ENCODE measurements around the gene SHE. TPM values are rescaled to one million over a fixed set of nuclear protein-coding genes. Genes with fewer than 3 reads are reported as not detected.
A peak's percentile ranks its signal among the peaks of the same experiment; 100 is the strongest.

Gene SHE
- total RNA-seq, 1 experiment from 2014 or later = not detected

DNA sequence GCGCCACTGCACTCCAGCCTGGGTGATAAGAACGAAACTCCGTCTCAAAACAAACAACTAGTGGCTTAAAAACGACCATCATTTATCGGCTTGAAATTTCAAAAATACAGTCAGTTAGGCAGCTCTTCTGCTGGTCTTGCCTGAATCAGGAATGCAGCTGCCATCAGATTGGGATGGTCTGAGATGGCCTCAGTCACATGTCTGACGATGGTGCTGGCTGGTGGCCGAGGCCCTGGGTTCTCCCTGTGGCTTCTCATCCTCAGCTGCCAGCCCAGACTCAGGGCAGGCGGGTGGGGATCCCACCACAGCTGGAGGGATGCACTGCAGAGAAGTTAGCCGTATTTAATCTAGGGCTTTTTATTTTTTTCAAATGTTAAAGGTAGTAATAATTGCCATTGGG, 65.8 kb downstream of the SHE start:
- DNase-seq (ENCODE audit: low read depth, low spot score) = no peak
- ChIA-PET POLR2A (interaction anchor here (1.8 kb wide), 1 partner anchor 9 kb away, joined by 4 read pairs; no protein-coding TSS in a partner anchor), RAD21 (ENCODE audit: low non-redundant PET in 1 of 2, low total read pairs in 2 of 2, uncharacterized antibody in 2 of 2, unreplicated experiment in 2 of 2) (no interaction called here), CTCF (no interaction called here)
- Histone ChIP-seq H3K27me3 (ENCODE audit: insufficient read depth, low read length) (no peaks in the 10 kb centered on the region), H3K27ac (ENCODE audit: low read depth, low read length) (no peak overlapping the region), H3K4me1 (ENCODE audit: control insufficient read depth in 1 of 2, insufficient read depth in 2 of 2, low read length in 2 of 2) (peaks cover 32 to 58% of the 10 kb centered on the region in 2 experiments), H3K4me2 (ENCODE audit: low read length) (peak overlapping the region; percentile 42; the same call in 1 of the 2 replicates), H3K36me3 (ENCODE audit: control insufficient read depth in 1 of 2, insufficient read depth in 2 of 2, low read length in 2 of 2) (no peaks in the 10 kb centered on the region), H2AFZ (ENCODE audit: low read depth, low read length, poor library complexity, severe bottlenecking) (no peak overlapping the region), H3K79me2 (ENCODE audit: insufficient read depth, low read length) (no peaks in the 10 kb centered on the region), H3K9me2 (ENCODE audit: insufficient read depth) (no peaks in the 10 kb centered on the region), H3K9ac (ENCODE audit: low read length) (no peak overlapping the region), H3K4me3 (replicated peaks in 1 of 2; ENCODE audit: low read depth in 1 of 2, low read length in 2 of 2) (no peak overlapping the region), H4K20me1 (ENCODE audit: insufficient read depth) (no peaks in the 10 kb centered on the region), H3K9me3 (ENCODE audit: control insufficient read depth in 1 of 2, insufficient read depth in 1 of 2, low read depth in 1 of 2, low read length in 2 of 2) (no peaks in the 10 kb centered on the region)
- no TSS peak for BruUV-seq (replicated peaks)
- intact Hi-C loops (cut with micrococcal nuclease) = no loop called here
- no peak for ATAC-seq
- TF ChIP-seq EGR1 (IDR thresholded peaks at IDR 0.05; ENCODE audit: low read depth) = no peak
- no peak for TF ChIP-seq ZFX (IDR thresholded peaks at IDR 0.05)

- Histone ChIP-seq H3K9me2 (ENCODE audit: insufficient read depth) (no peaks in the 10 kb centered on the region), H3K79me2 (ENCODE audit: insufficient read depth, low read length) (no peaks in the 10 kb centered on the region), H3K4me2 (ENCODE audit: low read length) (no peak overlapping the region), H3K27me3 (ENCODE audit: insufficient read depth, low read length) (no peaks in the 10 kb centered on the region), H2AFZ (ENCODE audit: low read depth, low read length, poor library complexity, severe bottlenecking) (no peak overlapping the region), H3K9me3 (ENCODE audit: control insufficient read depth in 1 of 2, insufficient read depth in 1 of 2, low read depth in 1 of 2, low read length in 2 of 2) (no peaks in the 10 kb centered on the region), H3K4me1 (ENCODE audit: control insufficient read depth in 1 of 2, insufficient read depth in 2 of 2, low read length in 2 of 2) (peaks cover 34 to 63% of the 10 kb centered on the region in 2 experiments), H3K4me3 (replicated peaks in 1 of 2; ENCODE audit: low read depth in 1 of 2, low read length in 2 of 2) (no peak overlapping the region), H3K36me3 (ENCODE audit: control insufficient read depth in 1 of 2, insufficient read depth in 2 of 2, low read length in 2 of 2) (no peaks in the 10 kb centered on the region), H3K9ac (ENCODE audit: low read length) (no peak overlapping the region), H4K20me1 (ENCODE audit: insufficient read depth) (no peaks in the 10 kb centered on the region), H3K27ac (ENCODE audit: low read depth, low read length) (no peak overlapping the region)
- CTCF ChIA-PET = no interaction called here
- ATAC-seq (no peak), DNase-seq (ENCODE audit: low read depth, low spot score) (no peak)
- RAD21 ChIA-PET (ENCODE audit: low non-redundant PET in 1 of 2, low total read pairs in 2 of 2, uncharacterized antibody in 2 of 2, unreplicated experiment in 2 of 2) = no interaction called here
- intact Hi-C loops (cut with micrococcal nuclease) = no loop called here
- no TSS peak for BruUV-seq (replicated peaks)
- POLR2A ChIA-PET = interaction anchor here (1.8 kb wide), 1 partner anchor 9 kb away, joined by 4 read pairs; no protein-coding TSS in a partner anchor
- TF ChIP-seq JUND (IDR thresholded peaks at IDR 0.05) (no peak), YY1 (IDR thresholded peaks at IDR 0.05; ENCODE audit: extremely low read depth, insufficient replicate concordance, low read depth, low read length) (no peak), REST (IDR thresholded peaks at IDR 0.05; ENCODE audit: low read depth) (no peak), TCF7L2 (IDR thresholded peaks at IDR 0.05; ENCODE audit: borderline replicate concordance, extremely low read depth, insufficient read depth, insufficient read length) (no peak), ZNF274 (IDR thresholded peaks at IDR 0.05; ENCODE audit: low read depth, low read length) (no peak), SRF (IDR thresholded peaks at IDR 0.05; ENCODE audit: low read depth) (no peak), EGR1 (IDR thresholded peaks at IDR 0.05; ENCODE audit: low read depth) (no peak), ELF1 (IDR thresholded peaks at IDR 0.05; ENCODE audit: borderline replicate concordance, low read depth) (no peak), EZH2 (IDR thresholded peaks at IDR 0.05) (no peak), ZFX (IDR thresholded peaks at IDR 0.05) (no peak), CBX3 (IDR thresholded peaks at IDR 0.05; ENCODE audit: low read depth) (no peak), POLR2A (IDR thresholded peaks at IDR 0.05; ENCODE audit: borderline replicate concordance, extremely low read depth, insufficient read depth, insufficient read length) (no peak), POLR2AphosphoS5 (IDR thresholded peaks at IDR 0.05; ENCODE audit: low read depth, low read length) (no peak), ZBTB33 (IDR thresholded peaks at IDR 0.05; ENCODE audit: extremely low read depth, insufficient replicate concordance, low read length) (no peak), SIN3A (IDR thresholded peaks at IDR 0.05; ENCODE audit: low read depth) (no peak), EZH2phosphoT487 (IDR thresholded peaks at IDR 0.05; ENCODE audit: borderline replicate concordance) (no peak)
These were observed 66.5 kb downstream of the SHE start for GRCh38 chr1:154435599-154436200.
